ENCODE data around the gene FEM1C.
A peak's percentile ranks its signal among the peaks of the same experiment; 100 is the strongest.

Gene FEM1C, protein sequence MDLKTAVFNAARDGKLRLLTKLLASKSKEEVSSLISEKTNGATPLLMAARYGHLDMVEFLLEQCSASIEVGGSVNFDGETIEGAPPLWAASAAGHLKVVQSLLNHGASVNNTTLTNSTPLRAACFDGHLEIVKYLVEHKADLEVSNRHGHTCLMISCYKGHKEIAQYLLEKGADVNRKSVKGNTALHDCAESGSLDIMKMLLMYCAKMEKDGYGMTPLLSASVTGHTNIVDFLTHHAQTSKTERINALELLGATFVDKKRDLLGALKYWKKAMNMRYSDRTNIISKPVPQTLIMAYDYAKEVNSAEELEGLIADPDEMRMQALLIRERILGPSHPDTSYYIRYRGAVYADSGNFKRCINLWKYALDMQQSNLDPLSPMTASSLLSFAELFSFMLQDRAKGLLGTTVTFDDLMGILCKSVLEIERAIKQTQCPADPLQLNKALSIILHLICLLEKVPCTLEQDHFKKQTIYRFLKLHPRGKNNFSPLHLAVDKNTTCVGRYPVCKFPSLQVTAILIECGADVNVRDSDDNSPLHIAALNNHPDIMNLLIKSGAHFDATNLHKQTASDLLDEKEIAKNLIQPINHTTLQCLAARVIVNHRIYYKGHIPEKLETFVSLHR

DNA sequence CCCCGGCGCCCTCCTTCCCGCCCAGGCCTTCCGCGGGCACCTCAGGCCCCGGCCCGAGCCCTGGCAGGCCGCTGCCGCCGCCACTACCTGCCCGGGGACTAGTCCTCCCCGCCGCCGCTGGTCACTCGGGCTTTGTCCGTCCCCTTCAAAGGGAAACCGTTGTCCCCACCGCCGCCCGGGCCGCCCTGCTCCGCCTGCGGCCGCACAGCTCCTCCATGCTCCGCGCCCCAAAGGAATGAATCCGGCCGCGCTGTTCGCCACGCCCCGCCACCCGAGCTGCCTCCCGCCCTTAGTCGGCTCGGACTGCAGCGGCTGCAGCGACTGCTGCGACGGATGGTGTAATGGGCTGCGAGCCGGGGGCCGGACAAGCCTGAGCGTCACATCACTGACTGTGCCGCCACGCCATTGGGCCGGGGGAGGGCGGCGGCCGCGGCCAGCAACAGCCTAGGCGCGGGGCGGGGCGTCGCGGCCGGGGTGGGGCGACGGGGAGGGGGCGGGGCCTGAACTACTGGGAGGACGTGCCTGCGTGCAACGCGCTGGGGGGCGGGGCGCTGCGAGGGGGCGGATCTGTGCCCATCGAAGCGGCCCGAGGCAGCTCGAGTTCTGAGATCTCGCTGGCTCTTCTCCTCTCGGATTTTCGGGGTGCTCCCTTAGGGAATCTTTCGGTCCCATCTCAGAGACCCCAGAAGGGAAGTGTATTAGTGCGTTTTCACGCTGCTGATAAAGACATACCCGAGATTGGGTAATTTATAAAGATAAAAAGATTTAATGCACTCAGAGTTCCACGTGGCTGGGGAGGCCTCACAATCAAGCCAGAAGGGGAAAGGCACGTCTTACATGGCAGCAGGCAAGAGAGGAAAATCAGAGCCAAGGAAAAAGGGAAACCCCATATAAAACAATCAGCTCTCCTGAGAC lies at the start of gene FEM1C:
TSS of gene FEM1C (minus strand) at position 340 of the 915 bp plus-strand sequence. CDS start 1,282 bp downstream, outside the sequence.
- peak; percentile 98 for DNase-seq

GRCh38 chr5:115589043-115589442 lies 44.5 kb upstream of the FEM1C start:
- DNase-seq = no peak

GRCh38 chr5:115588640-115589039 lies 44.1 kb upstream of the FEM1C start:
- DNase-seq = no peak

- peak; percentile 46 for DNase-seq
Measured at GRCh38 chr5:115586525-115587146, 42.1 kb upstream of the FEM1C start.

DNA sequence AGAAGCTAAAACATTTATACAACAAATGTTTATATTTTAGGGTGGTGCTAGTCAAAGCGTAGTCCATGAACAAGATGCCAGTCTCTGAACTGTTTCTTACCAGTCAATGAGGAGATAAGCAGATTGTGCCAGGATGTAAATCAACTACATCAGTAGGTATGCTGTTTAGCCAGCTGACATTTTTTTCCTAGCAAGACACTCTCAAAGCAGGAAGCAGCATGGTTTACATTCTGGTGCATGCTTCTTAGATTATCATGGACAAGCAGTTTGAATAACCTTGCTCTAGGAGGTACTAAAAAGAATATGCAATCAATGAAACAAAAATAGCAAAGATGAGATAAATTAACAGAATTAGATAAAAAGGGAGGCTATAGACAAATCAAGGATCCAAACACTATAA lies 40.7 kb upstream of the FEM1C start:
- DNase-seq = no peak

DNA sequence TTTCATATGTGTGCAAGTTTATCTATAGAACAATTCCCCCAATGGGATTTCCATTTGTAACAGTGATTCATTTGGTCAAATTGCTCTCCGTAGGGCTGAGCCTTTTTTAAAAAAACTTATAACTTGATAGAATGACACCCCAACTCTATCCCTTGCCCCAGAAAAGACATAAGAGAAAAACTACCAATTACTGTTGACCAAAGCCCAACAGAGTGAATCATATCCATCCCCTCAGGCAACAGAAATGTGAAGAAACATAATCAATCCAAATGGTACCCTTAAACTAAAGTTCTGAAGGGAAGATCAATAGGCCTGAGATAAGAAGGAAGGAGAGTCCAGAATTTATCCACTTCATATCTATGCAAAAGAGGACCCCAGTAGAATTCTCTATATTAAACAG lies 39.9 kb upstream of the FEM1C start:
- DNase-seq = no peak

DNA sequence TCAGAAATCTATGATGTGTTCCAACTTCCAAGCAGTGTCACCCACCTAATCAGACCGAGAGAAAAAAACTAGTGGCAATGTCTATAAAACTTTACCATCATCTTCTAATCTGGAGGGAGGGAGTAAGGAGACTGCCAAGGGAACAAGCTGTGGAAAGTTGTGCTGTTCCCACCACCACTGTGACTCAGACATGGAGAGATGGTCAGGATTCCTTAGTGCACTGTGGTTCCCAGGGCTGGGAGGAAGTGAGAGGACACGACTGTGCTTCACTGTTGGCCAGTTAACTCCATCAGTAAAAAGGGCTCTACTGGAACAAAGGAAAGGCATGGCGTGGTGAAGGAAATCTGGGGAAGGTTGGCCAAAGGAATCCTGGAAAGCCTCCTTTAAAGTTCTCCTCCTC lies 38.9 kb upstream of the FEM1C start:
- peak; percentile 85 for DNase-seq

DNA sequence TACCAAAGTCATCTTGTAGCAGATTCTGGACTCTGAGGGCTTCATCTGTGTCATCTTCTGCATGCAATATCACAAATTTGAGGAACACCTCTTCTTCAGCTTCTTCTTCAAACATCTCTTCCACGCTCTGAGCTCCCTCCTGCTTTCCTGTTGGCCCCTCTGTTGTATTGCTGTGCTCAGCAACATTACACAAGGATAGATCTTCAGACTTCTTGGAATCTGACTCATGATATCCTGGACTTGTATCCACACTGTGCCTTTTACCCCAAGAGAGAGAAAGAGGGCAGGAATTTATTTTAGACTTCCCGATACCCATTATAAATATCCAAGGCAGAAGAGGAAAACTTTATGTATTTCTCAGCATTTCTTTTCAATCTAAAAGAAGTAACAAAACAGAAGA lies 36.4 kb upstream of the FEM1C start:
- no peak for DNase-seq

- DNase-seq = peak; percentile 53
Measured at GRCh38 chr5:115579747-115580173, 35.2 kb upstream of the FEM1C start.

DNA sequence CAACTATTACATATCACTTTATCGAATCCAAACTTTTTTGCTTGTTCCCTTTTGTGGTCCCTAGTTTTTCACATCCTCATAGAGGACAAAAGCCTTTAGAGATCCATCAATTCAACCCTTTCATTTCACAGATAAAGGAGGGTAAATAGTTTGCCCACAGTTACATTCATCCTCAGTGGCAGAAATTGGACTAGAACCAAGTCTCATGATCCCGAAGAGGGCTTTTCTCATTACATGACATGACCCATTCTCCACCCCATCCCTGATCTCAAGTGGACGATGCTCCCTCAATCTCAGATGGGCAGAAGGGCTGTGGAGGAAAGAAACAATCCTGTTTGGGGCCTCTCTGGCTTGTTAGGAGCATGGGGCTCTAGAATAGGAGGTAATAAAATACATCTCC lies 34.6 kb upstream of the FEM1C start:
- DNase-seq = no peak

DNA sequence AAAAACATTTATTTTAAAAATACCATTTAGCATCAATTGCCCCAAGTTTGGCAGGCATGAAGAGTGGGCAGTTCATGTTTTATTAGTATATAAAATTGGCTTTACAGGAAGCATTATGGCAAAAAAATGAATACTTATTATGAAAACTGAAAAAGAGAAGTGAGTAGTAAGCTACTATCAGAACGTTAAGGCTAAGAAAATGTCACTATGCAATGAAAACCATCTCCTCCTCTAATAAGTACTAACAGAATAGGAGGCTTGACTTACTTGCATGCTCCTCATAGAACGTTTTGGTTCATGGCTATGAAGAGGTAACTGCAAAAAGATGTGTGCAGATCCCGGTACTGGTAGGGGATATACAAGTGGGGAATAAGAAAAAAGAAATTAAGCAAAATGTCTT lies 34.1 kb upstream of the FEM1C start:
- no peak for DNase-seq

DNA sequence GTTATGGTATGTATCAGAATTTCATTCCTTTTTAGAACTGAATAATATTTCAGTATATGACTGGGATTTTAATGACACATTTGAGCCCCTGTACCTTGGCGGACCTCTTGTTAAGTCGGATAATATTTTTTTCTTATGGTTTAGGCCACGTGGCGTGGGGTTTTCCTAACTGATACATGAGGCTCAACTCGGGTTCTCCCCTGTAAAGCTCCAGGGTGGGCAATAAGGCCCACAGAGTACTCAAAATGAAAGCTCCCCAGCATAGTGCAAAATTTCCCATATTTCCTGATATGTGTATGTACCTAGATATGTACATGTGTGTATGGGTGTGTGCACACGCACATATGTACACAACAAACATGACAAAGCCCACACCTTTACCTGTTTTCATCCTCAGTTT lies 33.2 kb upstream of the FEM1C start:
- DNase-seq = no peak

- no peak for DNase-seq
Measured at GRCh38 chr5:115577329-115577728, 32.8 kb upstream of the FEM1C start.

DNA sequence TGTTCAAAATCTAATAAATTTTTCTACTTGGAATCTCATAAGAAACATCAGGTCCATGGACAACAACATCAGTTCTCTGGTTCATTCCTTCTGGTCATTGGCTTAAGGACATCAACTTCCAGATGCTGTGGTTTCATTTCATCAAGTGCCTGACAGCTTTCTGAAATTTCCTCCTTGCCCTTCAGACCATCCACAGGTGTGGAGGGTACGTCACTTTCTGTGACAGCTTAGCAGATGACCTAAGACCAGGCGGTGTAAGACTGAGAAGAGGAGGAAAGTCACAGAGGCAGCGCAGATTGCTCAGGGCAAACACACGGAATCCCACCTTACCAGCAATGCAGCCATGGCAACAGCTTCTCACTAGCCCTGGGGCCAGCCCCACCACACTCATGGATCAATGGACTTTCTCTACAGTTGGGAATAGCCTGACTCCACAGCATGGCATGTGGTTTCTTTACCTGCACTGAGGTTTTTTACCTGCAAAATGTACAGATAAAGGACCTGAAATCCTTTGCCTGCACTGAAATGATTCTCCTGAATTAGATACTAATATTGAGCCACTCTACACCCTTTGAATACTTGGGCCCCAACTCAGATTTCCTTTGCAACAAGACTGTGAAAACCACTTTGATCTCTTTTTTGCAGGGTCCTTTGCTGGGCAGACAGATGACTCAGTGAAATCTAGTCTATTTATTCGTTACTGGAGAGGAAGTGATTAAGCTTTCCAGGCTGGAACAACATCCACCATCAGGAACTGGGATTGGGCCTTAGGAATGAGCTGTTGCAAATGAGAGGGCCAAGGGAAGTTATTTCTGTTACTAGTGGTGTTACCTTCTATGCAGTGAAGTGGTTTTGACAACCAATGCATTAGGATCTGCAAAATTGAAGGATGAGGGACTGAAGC lies 30.8 kb upstream of the FEM1C start:
- DNase-seq = peak; percentile 76

DNA sequence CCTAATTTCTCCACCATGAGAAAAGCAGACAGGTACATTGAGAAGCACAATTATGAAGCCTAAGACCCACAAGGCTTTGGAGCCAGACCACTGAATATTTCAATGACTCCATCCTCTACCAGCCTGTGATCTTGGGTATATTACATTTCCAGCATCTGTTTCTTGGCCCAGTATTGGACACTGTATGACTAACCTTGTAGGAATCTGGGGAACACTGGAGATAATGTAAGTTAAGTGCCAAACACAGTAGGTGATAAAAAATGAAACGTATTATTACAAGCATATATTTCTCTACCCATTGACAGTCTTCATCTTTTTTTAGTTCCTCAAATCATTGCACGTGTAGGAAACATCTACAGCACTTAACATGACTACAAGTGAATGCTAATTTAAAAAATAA lies 28.6 kb upstream of the FEM1C start:
- peak; percentile 79 for DNase-seq

- DNase-seq = no peak
Measured at GRCh38 chr5:115571441-115571878, 26.9 kb upstream of the FEM1C start.

- no peak for DNase-seq
Measured at GRCh38 chr5:115568668-115569067, 24.1 kb upstream of the FEM1C start.

DNA sequence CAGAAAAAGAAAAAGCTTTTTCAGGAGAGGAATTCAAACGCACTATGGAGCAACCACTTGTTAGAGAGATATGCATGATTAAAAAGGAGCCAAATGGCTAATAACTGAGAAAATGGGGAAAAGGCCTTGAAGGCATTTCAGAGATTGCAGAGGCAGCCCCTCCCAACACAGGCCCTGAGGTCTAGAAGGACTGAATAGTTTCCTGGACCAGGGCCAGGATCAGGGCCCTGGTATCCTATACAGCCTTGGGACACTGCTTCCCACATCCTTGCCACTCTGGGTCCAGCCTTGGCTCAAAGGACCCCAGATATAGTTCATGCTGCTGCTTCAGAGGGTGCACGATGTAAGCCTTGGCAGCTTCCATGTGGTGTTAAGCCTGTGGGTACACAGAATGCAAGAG lies 20.7 kb upstream of the FEM1C start:
- no peak for DNase-seq

DNA sequence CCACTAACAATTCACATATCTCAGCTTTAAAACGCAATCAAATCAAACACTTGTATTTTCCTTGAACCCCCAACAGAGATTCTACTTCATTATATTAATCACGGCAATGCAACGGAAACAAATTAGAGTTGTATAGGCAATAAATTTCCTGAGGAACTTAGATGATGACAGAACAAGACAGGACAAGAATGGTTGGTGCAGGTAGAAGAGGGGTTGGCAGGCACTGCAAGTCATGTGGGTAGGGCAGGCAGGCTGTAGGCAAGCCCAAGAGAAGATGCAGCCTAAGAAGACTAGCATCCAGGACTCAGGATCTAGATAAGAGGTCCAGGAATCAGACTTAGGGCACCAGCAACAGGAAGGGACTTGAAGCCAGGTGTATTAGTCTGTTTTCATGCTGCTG lies 16.6 kb upstream of the FEM1C start:
- DNase-seq = no peak

DNA sequence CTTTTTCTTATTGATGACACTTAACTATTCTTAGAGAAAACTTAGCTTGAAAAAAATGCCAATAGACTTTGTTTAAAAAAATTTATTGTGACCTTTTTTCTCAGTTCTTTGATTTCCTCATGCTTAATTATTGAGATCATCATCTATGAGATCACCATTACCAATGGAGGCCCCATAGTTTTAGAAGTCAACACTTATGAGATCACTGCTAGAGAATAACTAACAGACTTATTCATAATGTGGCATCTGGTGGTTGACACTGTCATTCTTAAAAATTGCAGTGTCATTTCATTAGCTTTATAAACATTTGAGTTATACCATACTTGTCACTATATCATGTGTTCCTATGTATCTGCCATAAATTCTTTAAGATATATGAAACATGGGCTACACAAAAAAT lies 14.9 kb upstream of the FEM1C start:
- DNase-seq = peak; percentile 59

DNA sequence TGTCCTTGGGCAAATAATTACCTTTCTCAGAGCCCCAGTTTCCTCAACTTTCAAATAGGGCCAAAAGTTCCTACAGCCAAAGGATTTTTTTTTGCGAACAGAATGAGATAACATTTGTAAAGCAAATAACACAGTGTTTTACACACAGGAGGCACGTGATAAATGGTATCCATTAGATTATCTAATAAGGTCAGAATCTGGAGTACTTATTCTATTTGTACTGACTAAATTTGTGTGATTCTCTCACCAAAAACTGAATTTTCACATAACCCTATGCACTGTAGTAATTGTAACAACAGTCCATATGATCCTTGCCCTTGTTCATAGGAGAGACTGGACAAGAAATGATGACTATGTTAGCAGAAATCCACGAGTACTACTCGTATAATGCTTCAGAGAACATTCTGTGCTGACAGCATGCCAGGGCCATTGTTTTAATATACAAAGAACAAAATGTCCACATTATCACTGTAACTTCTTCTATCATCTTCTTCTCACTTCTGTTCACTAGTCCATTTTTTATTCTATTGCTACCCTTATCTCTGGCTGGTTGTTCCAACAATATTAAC lies 13.9 kb upstream of the FEM1C start:
- no peak for DNase-seq
